GM20431 (cell line): ENCODE data around the gene LYRM4.
"Not testable (repeated sequence)": the region's sequence is repeated elsewhere in the genome, so short reads cannot be mapped to it uniquely, and the experiment has no call there.

ENCODE experiments used
- in situ Hi-C: fragments of 300-500 bp; cut with MseI, MboI; formaldehyde crosslinking; loops from one replicate; pipeline ENCODE4 v1.15.0; 2020; ENCODE audit warnings: low sequenced_read_pairs; ENCODE audit not compliant: unreplicated experiment

Gene LYRM4

GRCh38 chr6:5066456-5067093 is 194.2 kb downstream of the LYRM4 start:
- in situ Hi-C loops, result no loop called here

- in situ Hi-C loops, result no loop called here
Measured at GRCh38 chr6:5063617-5064016, 197.1 kb downstream of the LYRM4 start.

- in situ Hi-C loops, result no loop called here
Measured at GRCh38 chr6:5061152-5061551, 199.6 kb downstream of the LYRM4 start.

- in situ Hi-C loops, result not testable (repeated sequence)
Measured at GRCh38 chr6:5060439-5060838, 200.3 kb downstream of the LYRM4 start.

GRCh38 chr6:5059036-5059896 is 201.5 kb downstream of the LYRM4 start:
- in situ Hi-C loops, result no loop called here
